HepG2 (cell line): ENCODE data around the gene KRTAP10-8. TPM values are rescaled to one million over a fixed set of nuclear protein-coding genes. Genes with fewer than 3 reads are reported as not detected.
A peak's percentile ranks its signal among the peaks of the same experiment; 100 is the strongest.

Experiments
- BATF2 ChIP-seq: sonication (generic); formaldehyde crosslinking; IDR thresholded peaks from 2 replicates; pipeline ENCODE4 v1.8.0; 2022; ENCODE audit warnings: mild to moderate bottlenecking, missing genetic modification reagents, moderate library complexity
- CENPX ChIP-seq: sonication (generic); formaldehyde crosslinking; IDR thresholded peaks from 2 replicates; pipeline ENCODE4 v1.9.0; 2021; ENCODE audit warnings: mild to moderate bottlenecking, missing genetic modification reagents, moderate library complexity
- EED ChIP-seq: sonication (generic); formaldehyde crosslinking; IDR thresholded peaks from 2 replicates; pipeline ENCODE4 v1.5.0; 2020; ENCODE audit warnings: mild to moderate bottlenecking, missing genetic modification reagents
- FOXA1 ChIP-seq, 2 experiments: fragments of 450-650 bp in 1 of 2; sonication (generic) in 1 of 2; formaldehyde crosslinking in 1 of 2; IDR thresholded peaks; 2 replicates each; pipeline versions ENCODE4 v1.4.0 to v1.6.1; 2016 to 2020; ENCODE audit warnings: missing genetic modification reagents in 1 of 2
- FOXA3 ChIP-seq: IDR thresholded peaks from 2 replicates; pipeline ENCODE4 v1.6.1; 2016; ENCODE audit warnings: missing genetic modification reagents, missing compliant biosample characterization
- FOXM1 ChIP-seq: sonication (generic); formaldehyde crosslinking; IDR thresholded peaks from 2 replicates; pipeline ENCODE4 v1.5.0; 2020; ENCODE audit warnings: missing genetic modification reagents
- HMG20A ChIP-seq: IDR thresholded peaks from 2 replicates; pipeline ENCODE4 v1.6.1; 2016; ENCODE audit warnings: borderline replicate concordance
- JUN ChIP-seq: sonication (generic); formaldehyde crosslinking; IDR thresholded peaks from 2 replicates; pipeline ENCODE4 v1.4.0; 2020; ENCODE audit warnings: mild to moderate bottlenecking, missing genetic modification reagents
- MAFF ChIP-seq: IDR thresholded peaks from 2 replicates; pipeline ENCODE4 v1.6.1; 2011; ENCODE audit warnings: low read depth, low read length, improper control_type of control experiment
- MAFG ChIP-seq: sonication (generic); formaldehyde crosslinking; IDR thresholded peaks from 2 replicates; pipeline ENCODE4 v1.5.1; 2020; ENCODE audit warnings: mild to moderate bottlenecking, missing genetic modification reagents
- NAIF1 ChIP-seq: sonication (generic); formaldehyde crosslinking; IDR thresholded peaks from 2 replicates; pipeline ENCODE4 v1.5.0; 2020; ENCODE audit warnings: mild to moderate bottlenecking, missing genetic modification reagents, borderline replicate concordance
- PCBP2 ChIP-seq: fragments of 200-400 bp; formaldehyde crosslinking; optimal IDR thresholded peaks from 2 replicates; pipeline ENCODE3; 2018; ENCODE audit warnings: low read length, low read depth; ENCODE audit not compliant: poor library complexity, severe bottlenecking
- PHF8 ChIP-seq: sonication (generic); formaldehyde crosslinking; IDR thresholded peaks from 2 replicates; pipeline ENCODE4 v1.5.0; 2020; ENCODE audit warnings: missing genetic modification reagents
- ZBTB39 ChIP-seq: sonication (generic); formaldehyde crosslinking; IDR thresholded peaks from 2 replicates; pipeline ENCODE4 v1.5.0; 2020; ENCODE audit warnings: missing genetic modification reagents
- ZBTB44 ChIP-seq: sonication (generic); formaldehyde crosslinking; IDR thresholded peaks from 2 replicates; pipeline ENCODE4 v1.4.0; 2020; ENCODE audit warnings: missing genetic modification reagents
- ZFP41 ChIP-seq: sonication (generic); formaldehyde crosslinking; IDR thresholded peaks from 2 replicates; pipeline ENCODE4 v1.4.0; 2020; ENCODE audit warnings: mild to moderate bottlenecking, missing genetic modification reagents, borderline replicate concordance
- ZKSCAN1 ChIP-seq: fragments of 150-350 bp; IDR thresholded peaks from 2 replicates; pipeline ENCODE4 v1.6.1; 2014; ENCODE audit warnings: low read length
- ZNF720 ChIP-seq: sonication (generic); formaldehyde crosslinking; IDR thresholded peaks from 2 replicates; pipeline ENCODE4 v1.4.0; 2020; ENCODE audit warnings: missing genetic modification reagents
- ZNF781 ChIP-seq: sonication (generic); formaldehyde crosslinking; IDR thresholded peaks from 2 replicates; pipeline ENCODE4 v1.5.1; 2020; ENCODE audit warnings: borderline replicate concordance, mild to moderate bottlenecking, missing genetic modification reagents; ENCODE audit errors: not compliant biosample characterization
- ZSCAN20 ChIP-seq: sonication (generic); formaldehyde crosslinking; IDR thresholded peaks from 2 replicates; pipeline ENCODE4 v1.4.0; 2020; ENCODE audit warnings: missing genetic modification reagents, mild to moderate bottlenecking, borderline replicate concordance
- polyA plus RNA-seq, 8 experiments: library from polyadenylated mRNA; depleted of rRNA in 3 of 8; stranded (reverse) in 7 of 8; unstranded in 1 of 8; fragments of >200 nt; fragmentation: Illumina TruSeq in 4 of 8; extraction: Trizol in 4 of 8; gene quantifications; 2 replicates each; pipeline versions ENCODE4 v1.2.1 to v1.2.3, GENCODE V29; 2011 to 2016; ENCODE audit warnings: low read depth in 4 of 8, missing spikeins in 1 of 8, mixed read lengths in 1 of 8; ENCODE audit not compliant: insufficient read depth in 1 of 8
- total RNA-seq, 5 experiments: library from RNA; depleted of rRNA; stranded (reverse); fragments of >200 nt; fragmentation: Illumina TruSeq; extraction: Trizol; gene quantifications; 2 replicates each; pipeline ENCODE4 v1.2.3, GENCODE V29; 2016; ENCODE audit warnings: low read depth in 1 of 5
- TF ChIP-seq, protein P1 (sequence below): sonication (generic); formaldehyde crosslinking; IDR thresholded peaks from 2 replicates; pipeline ENCODE4 v1.5.1; 2020; ENCODE audit warnings: missing genetic modification reagents, mild to moderate bottlenecking, borderline replicate concordance
- TF ChIP-seq, protein P2 (sequence below): sonication (generic); formaldehyde crosslinking; IDR thresholded peaks from 2 replicates; pipeline ENCODE4 v1.5.0; 2020; ENCODE audit warnings: mild to moderate bottlenecking, missing genetic modification reagents

Gene KRTAP10-8
- total and polyA plus RNA-seq, 2 of the 13 experiments (the other 11 are each of a cell fraction or from before 2014, with no cell fraction given): not detected

DNA sequence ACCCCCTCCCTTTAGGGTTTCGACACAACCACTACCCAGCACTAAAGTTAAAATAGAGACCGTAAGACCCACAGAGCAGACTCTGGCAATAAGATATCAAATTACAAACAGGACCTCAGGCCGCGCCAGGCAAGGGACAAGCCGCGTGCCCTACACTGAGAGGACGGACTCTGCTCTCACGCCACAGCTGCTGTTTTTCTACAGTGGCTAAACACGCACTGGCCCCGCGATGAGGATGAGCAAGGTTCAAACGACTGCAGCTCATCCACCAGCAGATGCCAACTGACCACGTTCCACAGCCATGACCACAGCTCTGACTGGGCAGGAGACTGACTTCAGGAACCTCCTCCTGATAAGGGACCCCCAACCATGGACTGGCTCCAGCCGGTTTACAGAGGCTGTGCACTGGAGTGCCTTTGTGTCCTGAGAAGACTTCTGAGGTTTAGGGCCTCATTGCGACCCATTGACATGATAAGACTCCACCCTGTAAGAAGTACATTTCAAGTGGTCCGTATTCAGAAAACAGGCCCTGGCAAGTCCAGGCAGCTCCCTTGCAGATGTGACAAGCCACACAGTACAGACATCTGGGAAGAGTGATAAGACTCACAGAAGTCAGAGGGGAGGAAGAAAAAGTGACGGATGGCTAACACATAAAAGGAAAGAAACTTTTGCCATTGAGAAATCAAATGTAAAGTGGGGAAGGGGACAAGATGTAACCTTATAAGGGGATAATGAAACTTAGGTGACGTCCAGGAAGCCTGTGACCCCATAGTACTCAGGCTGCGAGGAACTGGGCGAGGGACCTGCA is 18.1 kb upstream of the KRTAP10-8 start (continued):
- no peak for TF ChIP-seq ZSCAN20 (CRISPR knock-in tag)
- TF ChIP-seq ZNF720: no peak
- no peak for TF ChIP-seq ZBTB39 (CRISPR knock-in tag)
- TF ChIP-seq MAFG: no peak
- TF ChIP-seq, protein P1, sequence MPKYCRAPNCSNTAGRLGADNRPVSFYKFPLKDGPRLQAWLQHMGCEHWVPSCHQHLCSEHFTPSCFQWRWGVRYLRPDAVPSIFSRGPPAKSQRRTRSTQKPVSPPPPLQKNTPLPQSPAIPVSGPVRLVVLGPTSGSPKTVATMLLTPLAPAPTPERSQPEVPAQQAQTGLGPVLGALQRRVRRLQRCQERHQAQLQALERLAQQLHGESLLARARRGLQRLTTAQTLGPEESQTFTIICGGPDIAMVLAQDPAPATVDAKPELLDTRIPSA (CRISPR knock-in tag): no peak
- peak; percentile 73 for TF ChIP-seq FOXA3
- TF ChIP-seq ZNF781 (CRISPR knock-in tag): peak; percentile 68
- TF ChIP-seq NAIF1 (CRISPR knock-in tag): no peak
- TF ChIP-seq CENPX: no peak
- TF ChIP-seq PCBP2: no peak
- TF ChIP-seq EED: peak; percentile 46; the same call in 1 of the 2 replicates
- TF ChIP-seq BATF2 (CRISPR knock-in tag): no peak
- no peak for TF ChIP-seq FOXM1
- TF ChIP-seq HMG20A (CRISPR knock-in tag): peak; percentile 88; the same call in 1 of the 2 replicates
- TF ChIP-seq, protein P2, sequence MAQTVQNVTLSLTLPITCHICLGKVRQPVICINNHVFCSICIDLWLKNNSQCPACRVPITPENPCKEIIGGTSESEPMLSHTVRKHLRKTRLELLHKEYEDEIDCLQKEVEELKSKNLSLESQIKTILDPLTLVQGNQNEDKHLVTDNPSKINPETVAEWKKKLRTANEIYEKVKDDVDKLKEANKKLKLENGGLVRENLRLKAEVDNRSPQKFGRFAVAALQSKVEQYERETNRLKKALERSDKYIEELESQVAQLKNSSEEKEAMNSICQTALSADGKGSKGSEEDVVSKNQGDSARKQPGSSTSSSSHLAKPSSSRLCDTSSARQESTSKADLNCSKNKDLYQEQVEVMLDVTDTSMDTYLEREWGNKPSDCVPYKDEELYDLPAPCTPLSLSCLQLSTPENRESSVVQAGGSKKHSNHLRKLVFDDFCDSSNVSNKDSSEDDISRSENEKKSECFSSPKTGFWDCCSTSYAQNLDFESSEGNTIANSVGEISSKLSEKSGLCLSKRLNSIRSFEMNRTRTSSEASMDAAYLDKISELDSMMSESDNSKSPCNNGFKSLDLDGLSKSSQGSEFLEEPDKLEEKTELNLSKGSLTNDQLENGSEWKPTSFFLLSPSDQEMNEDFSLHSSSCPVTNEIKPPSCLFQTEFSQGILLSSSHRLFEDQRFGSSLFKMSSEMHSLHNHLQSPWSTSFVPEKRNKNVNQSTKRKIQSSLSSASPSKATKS (CRISPR knock-in tag): no peak
- TF ChIP-seq ZBTB44 (CRISPR knock-in tag): no peak
- TF ChIP-seq ZKSCAN1: no peak
- no peak; the same call in 1 of the 2 replicates for TF ChIP-seq JUN (CRISPR knock-in tag)
- no peak for TF ChIP-seq MAFF
- TF ChIP-seq ZFP41: no peak
- TF ChIP-seq PHF8: peak; percentile 36; the same call in 1 of the 2 replicates
- no peak for TF ChIP-seq FOXA1 (IDR thresholded peaks at IDR 0.05)
- TF ChIP-seq FOXA1 (CRISPR knock-in tag; IDR thresholded peaks at IDR 0.05): no peak; the same call in 1 of the 2 replicates
